ENCODE results near the gene CAPN6. TPM values are rescaled to one million over a fixed set of nuclear protein-coding genes. Genes with fewer than 3 reads are reported as not detected.

Gene CAPN6
- total RNA-seq, 2 donors from 2014 or later = 0.06 TPM; not detected in 1

- Mint-ChIP-seq H3K27ac (no peak overlapping the region), H3K9me3 (no peaks in the 10 kb centered on the region), H3K36me3 (no peaks in the 10 kb centered on the region)
- no peak for DNase-seq (ENCODE audit: low spot score in 2 of 2)
- no peak for ATAC-seq
These were observed 15.2 kb downstream of the CAPN6 start for GRCh38 chrX:111254896-111255693.

GRCh38 chrX:111244235-111244750 lies 26.0 kb downstream of the CAPN6 start:
- no peak for DNase-seq (ENCODE audit: low spot score in 2 of 2)
- H3K36me3 Mint-ChIP-seq = no peaks in the 10 kb centered on the region
- no peaks in the 10 kb centered on the region for H3K9me3 Mint-ChIP-seq
- H3K27ac Mint-ChIP-seq = no peak overlapping the region
- ATAC-seq = no peak

GRCh38 chrX:111216293-111216801 lies 53.9 kb downstream of the CAPN6 start:
- DNase-seq (ENCODE audit: low spot score in 2 of 2) (no peak), ATAC-seq (no peak)
- H3K27ac Mint-ChIP-seq = no peak overlapping the region
- no peaks in the 10 kb centered on the region for H3K36me3 Mint-ChIP-seq
- H3K9me3 Mint-ChIP-seq = no peaks in the 10 kb centered on the region

GRCh38 chrX:111207851-111208250 lies 62.4 kb downstream of the CAPN6 start:
- no peak for ATAC-seq
- Mint-ChIP-seq H3K9me3 (no peaks in the 10 kb centered on the region), H3K36me3 (no peaks in the 10 kb centered on the region), H3K27ac (no peak overlapping the region)
- no peak for DNase-seq (ENCODE audit: low spot score in 2 of 2)

GRCh38 chrX:111200327-111200726 lies 70.0 kb downstream of the CAPN6 start:
- Mint-ChIP-seq H3K9me3 (no peaks in the 10 kb centered on the region), H3K36me3 (no peaks in the 10 kb centered on the region), H3K27ac (no peak overlapping the region)
- ATAC-seq (no peak), DNase-seq (ENCODE audit: low spot score in 2 of 2) (no peak)

GRCh38 chrX:111199505-111199904 lies 70.8 kb downstream of the CAPN6 start:
- no peak overlapping the region for H3K27ac Mint-ChIP-seq
- H3K36me3 Mint-ChIP-seq = no peaks in the 10 kb centered on the region
- DNase-seq (ENCODE audit: low spot score in 2 of 2) = no peak
- no peaks in the 10 kb centered on the region for H3K9me3 Mint-ChIP-seq
- ATAC-seq = no peak

Other genes starting within 250 kb of the CAPN6 start
- under 1 TPM; 0.27 to 0.33 TPM for gene PAK3, start 174.3 kb downstream of the CAPN6 start, total RNA-seq
- not detected for gene DCX, start 141.7 kb upstream of the CAPN6 start, total RNA-seq
- not detected for gene SERTM2, start 241.2 kb upstream of the CAPN6 start, total RNA-seq